HCT116 (cell line): ENCODE measurements around the gene LRRC47. TPM values are rescaled to one million over a fixed set of nuclear protein-coding genes. Genes with fewer than 3 reads are reported as not detected.

ENCODE experiments used
- ATAC-seq: fragments of 200-7000 bp; cut with Tn5 transposase; 2 replicates; pipeline ENCODE4 v1.9.1; 2020; ENCODE audit warnings: mild to moderate bottlenecking, moderate library complexity
- BruUV-seq: library from RNA; stranded (reverse); fragments of 400-500 nt; replicated peaks from 2 replicates; lab custom pipeline; 2021; lab: Mats Ljungman, UMichigan
- CTCF ChIA-PET: fragments of 300-600 bp; sonication (Branson Sonifier 250); formaldehyde crosslinking; loops from one replicate; lab custom pipeline; 2021; ENCODE audit warnings: antibody characterized with exemption; lab: Charles Lee
- POLR2A ChIA-PET: fragments of 300-600, 350-600 bp; sonication (Branson Sonifier 250); formaldehyde crosslinking; loops from one replicate; lab custom pipeline; 2021; ENCODE audit warnings: antibody characterized with exemption; lab: Charles Lee
- RAD21 ChIA-PET, 2 experiments: fragments of 300-600 bp; sonication (Branson Sonifier 250); formaldehyde crosslinking; loops; one replicate each; lab custom pipeline; 2023; ENCODE audit warnings: low total read pairs in 2 of 2; ENCODE audit not compliant: uncharacterized antibody in 2 of 2, unreplicated experiment in 2 of 2, low non-redundant PET in 1 of 2; lab: Charles Lee
- DNase-seq: peaks from one replicate; pipeline ENCODE4 v3.0.0-alpha.2; 2010; ENCODE audit warnings: low read depth, low spot score
- H2AFZ ChIP-seq: fragments of 200-600 bp; shearing (Covaris generic), sonication (generic); 2 replicates; pipeline ENCODE4 v1.6.1; 2017; ENCODE audit warnings: low read depth, mixed run types, mixed read lengths, antibody characterized with exemption, low read length; ENCODE audit not compliant: poor library complexity, severe bottlenecking
- H3K27ac ChIP-seq: 2 replicates; pipeline ENCODE4 v1.5.1; 2012; ENCODE audit warnings: low read depth, low read length
- H3K27me3 ChIP-seq: fragments of 200-600 bp; sonication (generic); 2 replicates; pipeline ENCODE4 v1.6.1; 2016; ENCODE audit warnings: mixed run types, low read length, mixed read lengths; ENCODE audit not compliant: insufficient read depth
- H3K36me3 ChIP-seq, 2 experiments: fragments of 200-500 bp in 1 of 2; fragments of 200-600 bp in 1 of 2; sonication (Bioruptor generic) in 1 of 2; sonication (generic) in 1 of 2; 2 replicates each; pipeline versions ENCODE4 v1.5.1 to v1.6.1; 2014 to 2016; ENCODE audit warnings: low read length in 2 of 2, inconsistent platforms in 1 of 2, mixed read lengths in 1 of 2, mixed run types in 1 of 2; ENCODE audit not compliant: insufficient read depth in 2 of 2, control insufficient read depth in 1 of 2
- H3K4me1 ChIP-seq, 2 experiments: fragments of 200-600 bp in 1 of 2; sonication (generic) in 1 of 2; 2 replicates each; pipeline versions ENCODE4 v1.5.1 to v1.6.1; 2012 to 2017; ENCODE audit warnings: low read length in 2 of 2, inconsistent platforms in 1 of 2, mild to moderate bottlenecking in 1 of 2, mixed read lengths in 1 of 2, mixed run types in 1 of 2, moderate library complexity in 1 of 2; ENCODE audit not compliant: insufficient read depth in 2 of 2, control insufficient read depth in 1 of 2
- H3K4me2 ChIP-seq: fragments of 200-600 bp; sonication (generic); 2 replicates; pipeline ENCODE4 v1.6.1; 2017; ENCODE audit warnings: mixed run types, low read length, mixed read lengths
- H3K4me3 ChIP-seq, 2 experiments: fragments of 200-600 bp in 1 of 2; sonication (generic) in 1 of 2; replicated peaks in 1 of 2; 2 replicates each; pipeline ENCODE4 v1.5.1; 2011 to 2016; ENCODE audit warnings: low read length in 2 of 2, control low read depth in 1 of 2, low read depth in 1 of 2, mild to moderate bottlenecking in 1 of 2, mixed read lengths in 1 of 2, mixed run types in 1 of 2
- H3K79me2 ChIP-seq: fragments of 200-600 bp; sonication (generic); 2 replicates; pipeline ENCODE4 v1.6.1; 2017; ENCODE audit warnings: mild to moderate bottlenecking, mixed run types, low read length, moderate library complexity, mixed read lengths; ENCODE audit not compliant: insufficient read depth
- H3K9ac ChIP-seq: fragments of 200-600 bp; sonication (generic); 2 replicates; pipeline ENCODE4 v1.6.1; 2016; ENCODE audit warnings: low read length, mixed read lengths
- H3K9me2 ChIP-seq: fragments of 200-600 bp; sonication (generic), shearing (Covaris generic); 2 replicates; pipeline ENCODE4 v1.6.1; 2017; ENCODE audit warnings: mixed run types, mild to moderate bottlenecking, moderate library complexity; ENCODE audit not compliant: insufficient read depth
- H3K9me3 ChIP-seq, 2 experiments: fragments of 200-500 bp in 1 of 2; fragments of 200-600 bp in 1 of 2; sonication (Bioruptor generic) in 1 of 2; sonication (generic) in 1 of 2; 2 replicates each; pipeline ENCODE4 v1.6.1; 2014 to 2017; ENCODE audit warnings: low read length in 2 of 2, mixed read lengths in 2 of 2, inconsistent platforms in 1 of 2, low read depth in 1 of 2, mild to moderate bottlenecking in 1 of 2, mixed run types in 1 of 2, moderate library complexity in 1 of 2; ENCODE audit not compliant: control insufficient read depth in 1 of 2, insufficient read depth in 1 of 2
- H4K20me1 ChIP-seq: fragments of 200-600 bp; sonication (generic), shearing (Covaris generic); 2 replicates; pipeline ENCODE4 v1.6.1; 2017; ENCODE audit warnings: mixed run types, mild to moderate bottlenecking, moderate library complexity; ENCODE audit not compliant: insufficient read depth
- CEBPB ChIP-seq: IDR thresholded peaks from 2 replicates; pipeline ENCODE4 v1.6.1; 2012; ENCODE audit warnings: low read depth
- ELF1 ChIP-seq: IDR thresholded peaks from 2 replicates; pipeline ENCODE4 v1.6.1; 2012; ENCODE audit warnings: low read depth, borderline replicate concordance
- POLR2AphosphoS5 ChIP-seq: IDR thresholded peaks from 2 replicates; pipeline ENCODE4 v1.6.1; 2011; ENCODE audit warnings: mild to moderate bottlenecking, low read depth, low read length, moderate library complexity
- REST ChIP-seq: IDR thresholded peaks from 2 replicates; pipeline ENCODE4 v1.6.1; 2012; ENCODE audit warnings: low read depth
- intact Hi-C: fragments of 100-400 bp; cut with micrococcal nuclease; formaldehyde crosslinking; loops from 2 replicates; pipeline ENCODE4 v1.10.0; 2022
- total RNA-seq: library from RNA; stranded (reverse); gene quantifications from one replicate; pipeline ENCODE4 v1.2.1, GENCODE V29; 2021; ENCODE audit not compliant: unreplicated experiment

LRRC47 gene
- total RNA-seq, 1 experiment from 2014 or later, result 48.0 TPM

DNA sequence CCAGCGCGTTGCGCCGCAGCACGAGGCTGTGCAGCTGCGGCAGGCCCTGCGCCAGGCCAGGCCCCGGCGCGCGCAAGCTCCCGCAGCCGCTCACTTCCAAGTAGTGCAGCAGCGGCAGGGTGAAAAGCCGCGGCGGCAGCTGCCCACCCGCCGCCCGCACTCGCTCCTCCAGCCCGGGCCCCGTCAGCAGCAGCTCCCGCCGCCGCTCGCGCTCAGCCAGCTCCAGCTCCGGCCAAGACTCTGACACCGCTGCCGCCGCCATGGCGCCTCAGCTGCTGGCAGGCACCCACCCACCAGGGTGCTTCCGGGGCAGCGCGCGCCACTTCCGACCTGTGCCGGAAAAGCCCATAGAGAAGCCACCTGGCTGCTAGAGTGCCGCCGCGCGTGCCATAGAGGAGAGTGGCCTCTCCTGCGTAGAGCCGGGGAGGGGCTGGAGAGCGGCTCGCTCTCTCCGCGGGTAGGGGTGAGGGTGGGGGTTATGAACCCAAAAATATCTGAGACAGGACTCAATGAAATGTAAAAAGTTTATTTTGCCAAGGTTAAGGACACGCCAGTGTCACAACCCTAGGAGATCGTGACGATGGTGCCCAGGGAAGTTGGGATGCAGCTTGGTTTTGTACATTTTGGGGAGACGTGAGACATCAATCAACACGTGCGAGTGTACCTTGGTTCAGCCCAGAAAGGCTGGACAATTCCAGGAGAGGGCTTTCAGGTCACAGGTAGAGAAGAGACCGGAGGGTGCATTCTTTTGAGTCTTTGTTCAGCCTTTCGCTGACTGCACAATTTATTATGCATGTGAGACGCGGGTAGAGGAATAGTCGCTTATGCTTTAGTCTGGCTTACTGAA, at the start of gene LRRC47 (continued):
- no peak for TF ChIP-seq REST
- TF ChIP-seq ELF1, result no peak; the same call in 1 of the 2 replicates

GRCh38 chr1:3842912-3843311, 46.6 kb upstream of the LRRC47 start:
- Histone ChIP-seq H3K36me3 (peaks cover 0 to 5% of the 10 kb centered on the region in 2 experiments; a peak in 3 of 4 replicates), H3K4me3 (no peak overlapping the region), H3K27ac (no peak overlapping the region), H3K4me1 (no peaks in the 10 kb centered on the region), H3K9me3 (no peaks in the 10 kb centered on the region), H3K9me2 (no peaks in the 10 kb centered on the region), H3K9ac (no peak overlapping the region), H4K20me1 (no peaks in the 10 kb centered on the region), H3K27me3 (no peaks in the 10 kb centered on the region), H3K4me2 (no peak overlapping the region), H2AFZ (no peak overlapping the region), H3K79me2 (no peaks in the 10 kb centered on the region)
- ChIA-PET CTCF (no interaction called here), POLR2A (no interaction called here), RAD21 (no interaction called here)
- BruUV-seq, result no TSS peak
- ATAC-seq (no peak), DNase-seq (no peak)
- intact Hi-C loops, result no loop called here
- TF ChIP-seq POLR2AphosphoS5 (no peak), CEBPB (no peak)
